Epithelial cell of proximal tubule (primary cell): Measurements from ENCODE around the gene DMXL1. TPM values are rescaled to one million over a fixed set of nuclear protein-coding genes. Genes with fewer than 3 reads are reported as not detected.

Source experiments
- total RNA-seq: library from RNA; depleted of rRNA; stranded (reverse); fragments of >200 nt; gene quantifications from 2 replicates; pipeline ENCODE4 v1.2.3, GENCODE V29; 2015

DMXL1 gene
- total RNA-seq, 1 donor from 2014 or later = 11.9 TPM

Other genes starting within 250 kb of the DMXL1 start
- 3.5 and 8.8 TPM in 2 replicates for gene DTWD2, start 82.5 kb upstream of the DMXL1 start, total RNA-seq